ENCODE results near the gene CYB5B.
"Not testable (repeated sequence)": the region's sequence is repeated elsewhere in the genome, so short reads cannot be mapped to it uniquely, and the experiment has no call there.

Gene CYB5B

GRCh38 chr16:69410219-69410990 is 14.0 kb upstream of the CYB5B start:
- DNase-seq = no peak

DNA sequence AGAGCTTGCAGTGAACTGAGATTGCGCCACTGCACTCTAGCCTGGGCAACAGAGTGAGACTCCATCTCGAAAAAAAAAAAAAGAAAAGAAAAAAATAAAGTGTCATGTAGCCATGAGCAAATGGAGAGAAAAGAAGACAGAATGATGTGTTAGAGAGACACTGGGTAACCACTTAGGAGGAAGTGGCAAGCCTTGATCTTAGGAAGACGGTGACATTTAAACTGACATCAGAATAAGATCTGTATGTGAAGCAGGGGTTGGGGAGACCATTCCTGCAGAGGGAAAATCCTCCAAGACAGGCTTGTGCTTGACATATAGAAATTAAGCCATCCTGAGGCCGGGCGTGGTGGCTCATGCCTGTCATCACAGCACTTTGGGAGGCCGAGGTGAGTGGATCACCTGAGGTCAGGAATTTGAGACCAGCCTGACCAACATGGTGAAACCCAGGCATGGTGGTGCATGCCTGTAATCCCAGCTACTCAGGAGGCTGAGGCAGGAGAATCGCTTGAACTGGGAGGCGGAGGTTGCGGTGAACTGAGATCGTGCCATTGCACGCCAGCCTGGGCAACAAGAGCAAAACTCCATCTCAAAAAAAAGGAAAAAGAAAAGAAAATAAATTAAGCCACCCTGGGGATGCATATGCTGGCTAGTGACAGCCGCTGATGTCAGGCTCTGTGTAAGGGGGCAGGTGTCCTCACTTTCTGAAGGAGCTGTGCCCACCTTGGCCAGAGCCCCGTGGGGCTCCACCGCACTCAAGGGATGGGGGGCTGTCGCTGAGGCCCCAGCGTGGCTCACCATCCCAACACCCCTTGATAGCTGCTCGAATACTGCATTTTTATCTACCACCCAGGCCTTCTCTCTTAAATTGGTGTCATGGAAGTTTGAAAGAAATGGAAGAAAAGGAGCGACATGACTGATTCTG is 13.1 kb upstream of the CYB5B start:
- no peak for DNase-seq

GRCh38 chr16:69412287-69412686 is 12.1 kb upstream of the CYB5B start:
- DNase-seq = no peak

DNA sequence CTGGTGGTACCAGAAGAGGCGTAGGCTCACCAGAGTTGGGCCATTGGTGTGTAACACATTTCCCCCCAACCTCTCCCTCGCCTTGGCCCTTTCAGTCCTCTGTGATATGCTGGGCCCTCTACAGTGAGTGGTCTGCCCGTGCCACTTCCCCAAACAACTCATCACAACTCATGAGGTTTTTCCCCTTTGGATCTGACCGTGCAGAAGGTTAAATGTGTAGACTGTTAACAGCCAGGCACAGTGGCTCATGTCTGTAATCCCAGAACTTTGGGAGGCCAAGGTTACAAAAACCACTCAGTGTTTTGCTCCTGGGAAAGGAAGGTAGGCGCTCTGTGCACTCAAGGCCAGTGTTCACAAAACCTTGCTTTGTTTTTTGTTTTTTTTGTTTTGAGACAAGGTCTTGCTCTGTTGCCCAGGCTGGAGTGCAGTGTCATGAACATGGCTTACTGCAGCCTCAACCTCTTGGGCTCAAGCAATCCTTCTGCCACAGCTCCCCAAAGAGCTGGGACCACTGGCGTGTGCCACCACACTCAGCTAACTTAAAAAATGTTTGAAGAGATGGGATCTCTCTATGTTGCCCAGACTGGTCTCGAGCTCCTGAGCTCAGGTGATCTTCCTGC is 11.3 kb upstream of the CYB5B start:
- no peak for DNase-seq

DNA sequence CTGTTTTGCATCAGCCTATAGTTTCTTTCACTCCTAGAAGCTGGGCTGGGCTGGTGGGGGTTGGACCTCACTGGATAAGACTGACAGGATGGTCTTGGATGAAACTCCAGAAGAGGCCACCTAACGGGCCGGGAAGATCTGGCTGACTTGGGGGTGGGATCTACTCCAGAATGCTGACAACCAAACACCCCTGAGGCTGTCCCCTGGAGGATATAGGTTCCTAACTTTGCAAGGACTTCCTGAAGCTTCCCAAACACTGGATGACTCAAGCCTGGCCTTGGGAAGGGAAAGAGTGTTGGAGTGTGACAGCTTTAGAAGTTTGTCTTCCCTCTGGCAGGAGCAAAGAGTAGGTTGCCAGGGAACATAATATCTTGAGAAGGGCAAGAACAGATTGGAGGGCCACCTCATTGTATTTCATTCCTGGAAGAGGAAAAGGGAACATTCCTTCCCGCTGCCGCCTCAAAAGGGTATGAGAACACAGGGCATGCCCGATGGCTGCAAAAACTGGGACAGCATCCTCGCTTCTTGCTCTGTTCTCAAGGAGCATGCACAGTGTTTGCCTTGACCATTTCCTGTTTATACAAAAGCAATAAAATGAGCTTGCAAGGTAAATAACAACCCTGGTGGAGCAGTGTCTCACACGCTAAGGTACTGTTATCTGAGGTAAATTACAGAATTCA is 6.8 kb upstream of the CYB5B start:
- DNase-seq = no peak

GRCh38 chr16:69419956-69420355 is 4.5 kb upstream of the CYB5B start:
- DNase-seq = no peak

DNA sequence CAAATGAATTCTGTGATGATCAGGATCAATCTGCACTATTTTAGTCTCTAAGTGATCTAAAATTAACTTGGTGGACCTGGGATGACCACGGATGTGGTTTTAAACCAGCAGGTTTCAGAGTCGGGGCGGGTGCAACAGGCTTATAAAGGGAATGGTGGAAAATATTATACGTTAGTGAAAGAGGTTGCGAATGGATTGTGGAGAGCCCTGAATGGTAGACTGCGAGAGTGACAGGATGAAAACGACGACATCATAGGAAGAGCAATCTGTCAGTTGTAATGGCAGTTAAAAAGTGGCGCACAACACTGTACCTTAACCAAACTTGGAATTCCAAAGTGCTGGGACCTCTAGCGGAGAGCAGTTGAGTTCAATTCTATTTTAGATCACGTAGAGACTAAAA is 1.2 kb upstream of the CYB5B start:
- DNase-seq = no peak

DNA sequence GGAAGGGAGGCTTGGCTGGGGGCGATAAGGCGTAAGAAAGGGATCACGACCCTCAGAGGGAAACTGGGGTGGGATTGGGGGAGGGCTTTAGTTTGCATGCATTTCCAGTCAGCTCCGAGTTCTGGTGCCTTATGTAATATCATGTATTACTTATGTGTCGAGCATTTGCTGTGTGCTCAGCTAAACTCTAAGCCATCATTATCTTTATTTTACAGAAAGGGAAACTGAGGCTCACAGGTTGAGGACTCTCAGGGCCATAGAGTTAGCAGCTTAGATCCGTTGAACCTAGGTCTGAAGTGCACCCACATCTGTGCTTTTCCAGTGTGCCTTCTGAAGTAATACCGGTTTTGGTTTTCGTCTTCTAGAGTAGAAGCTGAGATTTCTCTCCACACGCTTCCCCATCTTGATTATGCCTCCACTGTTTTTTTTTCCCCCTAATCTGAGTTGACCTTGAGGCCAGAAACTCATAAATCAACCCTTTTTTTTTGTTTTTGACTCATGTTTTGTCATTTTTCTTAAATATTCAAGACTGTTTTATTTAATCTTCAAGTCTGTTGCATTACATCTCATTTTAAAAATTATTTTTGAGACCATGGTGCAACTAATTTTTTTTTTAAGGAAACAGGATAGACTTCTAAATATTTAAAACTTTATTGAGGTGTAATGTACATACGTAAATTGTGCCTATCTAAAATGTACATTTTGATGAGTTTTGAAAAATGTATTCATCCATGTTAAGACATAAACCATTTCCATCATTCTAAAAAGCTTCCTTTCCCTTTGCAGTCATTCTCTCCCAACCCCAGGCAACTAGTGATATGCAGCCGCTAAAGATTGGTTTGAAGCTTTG is 741 bp downstream of the CYB5B start:
- peak; percentile 37 for DNase-seq

DNA sequence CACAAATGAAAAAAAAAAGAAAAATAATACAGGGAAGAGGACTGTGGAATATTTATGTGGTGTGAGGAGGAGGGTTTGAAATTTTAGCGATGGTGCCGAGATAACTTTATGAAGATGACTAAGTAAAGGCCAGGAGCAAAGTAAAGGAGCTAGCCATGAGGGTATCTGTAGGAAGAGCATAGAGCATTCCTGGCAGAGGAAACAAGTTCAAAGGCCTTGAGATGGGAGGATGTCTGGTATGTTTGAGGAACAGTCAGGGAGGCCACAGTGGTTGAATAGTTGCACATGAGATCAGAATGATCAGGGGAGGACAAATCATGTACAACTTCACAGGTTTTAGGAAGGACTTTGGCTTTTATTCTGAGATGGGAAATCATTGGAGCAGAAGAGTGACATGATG is 4.2 kb downstream of the CYB5B start:
- no peak for DNase-seq

- DNase-seq = peak; percentile 12
Measured at GRCh38 chr16:69429058-69429640, 4.7 kb downstream of the CYB5B start.

- DNase-seq = no peak
Measured at GRCh38 chr16:69431948-69432468, 7.6 kb downstream of the CYB5B start.

GRCh38 chr16:69434066-69434465 is 9.6 kb downstream of the CYB5B start:
- DNase-seq = no peak

DNA sequence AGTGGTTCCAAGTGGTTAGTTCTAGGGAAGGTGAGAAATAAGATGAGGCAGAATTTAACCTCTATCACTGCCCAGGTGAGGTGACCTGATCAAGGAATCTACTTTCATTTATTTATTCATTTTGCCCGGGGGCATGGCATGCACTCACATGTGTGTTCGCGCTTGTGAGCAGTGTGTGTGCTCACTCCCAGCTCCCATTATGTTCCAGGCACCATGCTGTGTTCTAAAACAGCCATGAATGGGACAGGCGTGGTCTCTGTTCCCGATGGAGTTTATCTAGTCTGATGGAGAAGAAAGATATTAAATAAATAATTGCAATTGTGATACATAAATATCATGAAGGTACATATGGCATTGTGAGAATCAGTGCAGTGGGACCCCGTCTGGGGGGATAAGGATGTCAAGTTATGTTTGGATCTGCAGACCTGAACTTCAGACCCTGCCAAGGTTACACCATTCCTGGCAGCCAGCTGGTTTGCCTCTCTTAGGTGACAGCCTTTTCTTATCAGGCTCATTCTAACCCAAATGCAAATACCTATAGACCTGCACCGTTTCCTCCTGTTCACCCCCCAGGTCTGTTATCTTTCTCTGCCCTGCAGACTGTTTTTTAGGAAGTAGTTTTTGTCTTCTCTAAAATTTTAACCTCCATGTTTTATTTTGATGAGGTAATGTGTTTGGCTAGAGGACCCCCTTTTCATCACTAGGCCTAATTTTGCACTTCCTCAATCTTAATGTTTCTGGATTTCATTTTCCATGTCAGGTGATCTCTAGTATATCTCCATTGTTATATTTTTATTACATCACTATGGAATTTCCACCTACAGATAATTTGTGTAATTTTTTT is 11.8 kb downstream of the CYB5B start:
- DNase-seq = peak; percentile 53

DNA sequence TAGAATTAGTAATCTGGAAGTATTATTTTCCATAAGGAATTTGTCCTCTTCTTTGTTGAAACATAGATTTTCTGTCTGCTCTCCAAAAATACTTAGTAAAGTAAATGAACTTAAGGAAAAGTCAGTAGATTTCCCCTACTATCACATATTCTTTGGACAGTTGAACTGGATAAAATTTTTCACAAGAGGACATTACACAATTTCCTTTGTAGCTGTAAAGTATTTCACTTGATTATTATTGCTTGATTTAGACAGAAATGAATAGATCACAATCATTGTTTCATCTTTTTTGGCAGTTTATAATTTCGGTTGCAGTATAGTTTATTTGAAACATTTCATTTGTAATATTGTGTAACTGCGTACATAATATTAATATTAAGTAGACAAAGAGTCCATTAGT is 12.5 kb downstream of the CYB5B start:
- DNase-seq = peak; percentile 35

DNA sequence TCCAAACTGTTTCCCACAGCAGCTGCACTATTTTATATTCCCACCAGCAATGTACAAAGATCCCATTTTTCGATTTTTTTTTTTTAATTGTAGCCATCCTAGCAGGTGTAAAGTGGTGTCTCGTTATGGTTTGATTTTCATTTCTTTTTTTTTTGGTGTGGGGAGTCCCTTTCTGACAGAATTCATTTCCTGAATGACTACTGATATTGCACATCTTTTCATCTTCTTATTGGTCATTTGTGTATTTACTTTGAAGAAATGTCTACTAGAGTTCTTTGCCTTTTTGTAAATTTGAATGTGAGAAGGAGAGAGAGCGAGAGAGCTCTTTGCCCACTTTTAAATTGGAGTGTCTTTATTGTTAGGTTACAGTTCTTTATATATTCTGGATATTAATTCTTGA is 14.0 kb downstream of the CYB5B start:
- no peak for DNase-seq

DNA sequence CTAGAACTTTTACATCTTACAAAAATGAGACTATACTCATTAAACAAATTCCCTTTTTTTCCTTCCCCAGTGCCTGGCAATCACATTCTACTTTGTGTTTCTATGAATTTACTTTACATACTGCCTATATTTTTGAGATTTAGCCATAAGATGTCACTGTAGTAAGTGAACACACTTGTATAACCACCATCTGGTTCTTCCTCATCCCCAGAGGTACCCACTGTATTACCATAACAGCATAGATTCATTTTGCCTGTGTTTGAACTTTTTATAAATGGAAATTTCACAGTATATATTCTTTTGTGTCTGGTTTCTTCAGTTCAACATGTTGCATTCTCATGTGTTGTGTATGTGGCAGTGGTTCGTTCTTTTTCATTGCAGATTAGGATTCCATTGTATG is 15.8 kb downstream of the CYB5B start:
- DNase-seq = peak; percentile 14

- DNase-seq = not testable (repeated sequence)
Measured at GRCh38 chr16:69441030-69441429, 16.6 kb downstream of the CYB5B start.

DNA sequence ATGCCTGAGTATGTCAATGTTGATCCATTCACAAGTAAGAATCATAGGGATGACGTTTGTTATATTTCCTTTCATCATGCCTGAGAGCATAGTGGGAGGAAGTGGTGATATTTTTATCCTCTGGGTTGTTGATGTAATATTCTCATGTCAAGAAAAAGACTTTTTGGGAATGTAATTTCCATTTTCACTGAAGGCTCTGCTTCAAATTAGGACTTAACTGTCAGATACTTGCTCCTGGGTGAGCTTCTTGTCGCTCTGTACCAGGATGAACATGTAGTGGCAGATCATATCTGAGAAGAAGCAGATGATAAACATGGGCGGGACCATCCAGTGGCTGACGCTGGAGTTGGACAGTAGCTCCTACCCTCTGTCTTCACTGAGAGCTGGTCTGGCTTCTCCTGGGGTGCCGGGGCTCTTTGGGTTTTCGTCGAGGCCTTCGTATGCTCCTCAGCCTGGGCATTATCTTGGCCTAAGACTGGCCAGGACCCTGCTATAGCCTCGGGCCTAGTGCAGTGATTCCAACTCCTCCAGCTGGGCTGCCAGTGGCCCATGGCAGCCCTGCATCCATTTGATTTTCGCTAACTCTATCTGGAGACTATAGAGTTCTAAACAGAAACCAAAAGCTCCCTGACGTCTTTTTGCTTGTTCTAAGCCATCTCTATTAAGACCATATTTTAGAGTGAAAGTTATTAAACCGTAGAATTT is 19.7 kb downstream of the CYB5B start:
- peak; percentile 85 for DNase-seq

- DNase-seq = peak; percentile 32
Measured at GRCh38 chr16:69444873-69445517, 20.6 kb downstream of the CYB5B start.

Data from hematopoietic multipotent progenitor cell treated with erythropoietin and hydrocortisone succinate and interleukin-3 and kit ligand, for 6 days (in vitro differentiated cells).